Measurements from ENCODE around the gene UAP1.

DNA sequence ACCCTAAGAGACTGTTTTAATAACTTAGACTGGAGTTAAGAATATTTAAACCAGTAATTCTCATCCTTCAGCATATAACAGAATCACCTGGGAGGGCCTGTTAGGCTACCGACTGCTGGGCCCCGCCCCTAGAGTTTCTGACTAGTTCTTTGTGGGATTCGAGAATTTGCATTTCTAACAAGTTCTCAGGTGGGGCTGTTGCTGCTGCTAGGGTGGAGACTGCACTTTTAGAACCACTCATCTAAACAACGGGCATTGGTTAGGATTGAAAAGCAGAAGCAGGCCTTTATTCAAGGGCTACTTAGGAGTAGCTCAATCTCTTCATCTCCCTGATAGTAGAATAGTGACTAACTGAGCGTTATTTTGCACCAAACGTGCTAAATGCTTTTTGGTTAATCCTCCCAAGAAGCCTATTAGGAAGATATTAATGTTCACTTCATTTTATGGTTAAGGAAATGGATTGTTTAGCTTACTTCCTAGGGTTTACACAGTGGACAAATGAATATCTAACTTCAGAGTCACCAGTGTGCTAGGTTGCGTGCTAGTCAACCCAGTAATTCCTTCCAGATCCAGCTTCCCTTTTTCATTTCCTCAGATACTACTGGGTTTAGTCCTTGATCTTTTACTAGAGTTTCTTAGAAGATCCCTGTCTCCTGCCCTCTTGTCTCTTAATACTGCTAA lies 31.1 kb upstream of the UAP1 start:
- TF ChIP-seq TAF1 (IDR thresholded peaks at IDR 0.05; ENCODE audit: low read depth, low read length), result no peak
- TF ChIP-seq POLR2A (IDR thresholded peaks at IDR 0.05; ENCODE audit: low read depth, low read length), result no peak
- no peak for TF ChIP-seq POLR2AphosphoS5 (IDR thresholded peaks at IDR 0.05; ENCODE audit: low read depth, low read length)
- TF ChIP-seq POU2F2 (IDR thresholded peaks at IDR 0.05; ENCODE audit: low read depth, low read length), result peak; percentile 86; the same call in 1 of the 2 replicates
- peak; percentile 85 for TF ChIP-seq SPI1 (IDR thresholded peaks at IDR 0.05; ENCODE audit: low read depth, low read length)
- no peak for TF ChIP-seq PAX5 (IDR thresholded peaks at IDR 0.05; ENCODE audit: insufficient read depth, low read length, severe bottlenecking)
